ENCODE results near the gene YY2.

YY2 gene

DNA sequence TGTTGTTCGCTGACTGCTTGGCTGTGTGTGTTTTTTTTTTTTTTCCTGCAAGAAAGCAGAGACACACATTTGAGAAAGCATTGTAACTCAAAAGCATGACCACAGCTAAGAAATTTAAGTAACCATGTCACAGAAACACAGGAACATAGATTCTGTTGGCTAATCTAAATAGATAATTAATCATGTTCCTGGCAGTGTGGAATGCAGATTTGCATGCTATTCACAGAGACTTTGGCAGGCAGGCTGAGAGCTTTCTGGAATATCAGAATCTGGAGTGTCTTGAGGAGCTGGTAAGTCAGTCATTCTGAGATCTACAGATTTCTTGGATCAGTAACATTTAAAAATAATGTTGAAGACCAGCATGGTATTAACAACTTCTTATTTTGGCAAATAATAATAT, 51.5 kb downstream of the YY2 start:
- H3K27ac Mint-ChIP-seq, result no peak overlapping the region
- H3K9me3 Mint-ChIP-seq, result no peaks in the 10 kb centered on the region
- H3K4me1 Mint-ChIP-seq, result no peaks in the 10 kb centered on the region
- no peaks in the 10 kb centered on the region for H3K27me3 Mint-ChIP-seq
- ATAC-seq (ENCODE audit: low read depth), result no peak
- peaks cover 3% of the 10 kb centered on the region for H3K36me3 Mint-ChIP-seq
- H3K4me3 Mint-ChIP-seq, result no peak overlapping the region
- no peak for DNase-seq (ENCODE audit: low spot score in 2 of 2)
